Fibroblast of peridontal ligament (primary cell): ENCODE measurements around the gene CFAP20DC.
"Not testable (repeated sequence)": the region's sequence is repeated elsewhere in the genome, so short reads cannot be mapped to it uniquely, and the experiment has no call there.

Source experiments
- DNase-seq: peaks from one replicate; pipeline ENCODE4 v3.0.0-alpha.2; 2010; ENCODE audit errors: extremely low read depth

CFAP20DC gene

DNA sequence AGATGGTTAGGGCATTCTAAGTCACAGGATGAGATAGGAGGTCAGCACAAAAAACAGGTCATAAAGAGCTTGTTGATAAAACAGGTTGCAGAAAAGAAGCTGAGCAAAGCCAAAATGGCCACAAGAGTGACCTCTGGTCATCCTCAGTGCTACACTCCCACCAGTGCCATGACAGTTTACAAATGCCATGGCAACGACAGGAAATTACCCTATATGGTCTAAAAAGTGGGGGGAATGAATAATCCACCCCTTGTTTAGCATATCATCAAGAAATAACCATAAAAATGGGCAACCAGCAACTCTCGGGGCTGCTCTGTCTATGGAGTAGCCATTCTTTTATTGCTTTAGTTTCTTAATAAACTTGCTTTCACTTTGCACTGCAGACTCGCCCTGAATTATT lies 353.0 kb downstream of the CFAP20DC start:
- DNase-seq: not testable (repeated sequence)

DNA sequence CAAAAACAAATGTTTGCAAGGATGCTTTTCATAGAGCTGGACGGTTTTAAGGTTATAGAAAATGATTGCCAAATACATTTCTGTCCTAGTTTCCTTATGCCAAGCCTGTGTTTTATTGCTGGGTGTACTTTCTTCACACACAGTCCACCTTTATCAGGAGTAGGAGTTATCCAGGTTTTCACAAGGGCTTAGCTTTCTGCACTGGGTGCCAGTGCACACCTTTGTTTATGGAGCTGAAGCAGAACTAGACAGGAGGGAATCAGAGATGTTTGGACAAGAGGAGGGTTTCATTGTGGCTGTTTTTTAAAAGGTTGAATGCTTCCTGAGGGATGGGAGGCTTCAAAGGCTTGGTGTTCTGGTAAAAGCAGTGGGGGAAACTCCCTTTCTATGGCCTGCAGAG lies 353.7 kb downstream of the CFAP20DC start:
- no peak for DNase-seq

DNA sequence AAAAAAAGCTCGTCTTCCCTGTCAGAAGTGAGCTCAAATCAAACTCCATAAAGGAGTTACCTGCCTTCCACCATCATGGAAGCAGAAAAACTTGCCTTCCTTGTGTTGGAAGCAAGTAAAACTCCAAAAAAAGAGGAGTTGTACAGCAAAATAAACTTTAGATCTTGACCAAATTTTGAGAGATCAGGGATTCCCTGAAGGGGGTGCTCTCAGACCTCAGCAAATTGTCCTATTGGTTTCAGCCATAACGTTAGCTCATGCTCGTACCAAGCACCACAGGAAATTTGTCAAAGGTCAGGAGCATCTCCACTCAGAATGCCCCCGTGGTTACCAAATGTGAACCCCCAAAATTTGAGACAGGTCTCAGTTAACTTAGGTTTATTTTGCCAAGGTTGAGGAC lies 354.5 kb downstream of the CFAP20DC start:
- not testable (repeated sequence) for DNase-seq

DNA sequence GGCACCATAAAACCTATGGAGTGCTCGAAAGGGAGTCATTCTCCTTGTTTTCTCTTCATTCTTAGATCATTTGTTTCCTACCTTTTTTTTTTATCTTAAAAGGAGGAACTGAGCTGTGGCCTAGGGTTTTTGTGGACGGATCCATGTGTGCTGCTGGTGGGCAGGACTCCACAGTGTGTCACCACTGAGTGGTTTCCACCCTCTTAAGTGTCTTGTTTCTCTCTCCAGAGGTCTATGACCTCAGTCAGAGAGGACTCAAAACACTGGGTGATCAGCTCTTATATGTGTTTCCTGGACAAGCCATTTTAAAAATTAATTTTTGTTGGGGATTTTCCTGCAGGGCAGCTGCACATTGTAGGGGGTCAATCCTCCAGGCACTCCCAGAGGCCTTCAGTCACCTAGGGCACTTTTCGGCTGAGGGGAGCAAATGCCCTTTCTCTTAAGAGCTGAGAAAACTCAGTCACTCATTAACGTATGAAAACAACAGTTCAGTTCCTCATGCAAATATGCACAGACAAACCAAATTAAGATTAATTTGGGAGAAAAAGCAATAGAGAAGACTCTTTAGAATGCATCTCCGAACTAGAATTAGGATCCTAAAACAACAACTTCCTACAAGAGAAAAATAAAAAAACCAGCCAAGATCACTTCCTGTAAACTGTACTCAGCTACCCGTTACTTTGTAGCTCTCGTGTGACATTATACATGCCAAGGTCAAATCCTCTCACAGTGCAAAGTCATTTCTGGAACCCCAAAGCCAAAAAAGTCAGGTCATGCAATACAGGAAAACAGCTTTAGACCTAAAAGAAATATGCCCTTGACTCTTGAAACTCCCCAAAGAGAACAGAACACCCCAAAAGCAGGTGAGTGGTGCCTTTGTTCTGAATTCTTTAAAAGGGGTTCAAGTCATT lies 355.6 kb downstream of the CFAP20DC start:
- DNase-seq: no peak

DNA sequence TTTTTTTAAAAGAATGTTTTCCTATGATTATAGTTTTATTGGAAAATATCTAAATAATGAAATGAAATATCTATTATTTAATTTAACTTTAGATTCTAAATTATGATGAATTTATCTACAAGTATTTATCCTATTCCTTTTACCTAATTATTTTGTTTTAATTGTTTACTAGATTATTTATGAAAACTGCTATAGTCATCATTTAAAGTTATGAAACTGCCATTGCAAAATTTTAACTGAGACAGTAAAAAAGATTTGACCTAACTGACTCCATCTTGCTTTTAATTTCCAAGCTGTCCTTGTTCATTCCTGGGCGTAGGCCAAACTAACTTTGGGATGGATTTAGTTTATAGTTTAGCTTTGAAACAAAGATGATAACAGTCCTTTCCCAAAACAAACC lies 357.3 kb downstream of the CFAP20DC start:
- no peak for DNase-seq
